Glomerular visceral epithelial cell (primary cell): ENCODE measurements around the gene EVL.
A peak's percentile ranks its signal among the peaks of the same experiment; 100 is the strongest.
"Not testable (repeated sequence)": the region's sequence is repeated elsewhere in the genome, so short reads cannot be mapped to it uniquely, and the experiment has no call there.

Source experiments
- DNase-seq: peaks from one replicate; pipeline ENCODE4 v3.0.0-alpha.2; 2016; ENCODE audit errors: extremely low spot score

EVL gene

GRCh38 chr14:100065111-100065871 lies at the start of gene EVL:
Gene EVL (plus strand): TSS chr14:100065422. CDS start chr14:100065501, 79 bp downstream.
- no peak for DNase-seq

GRCh38 chr14:100017553-100017952 lies 47.7 kb upstream of the EVL start:
- no peak for DNase-seq

- no peak for DNase-seq
These were observed 47.2 kb upstream of the EVL start for GRCh38 chr14:100018054-100018453.

GRCh38 chr14:100018482-100018881 lies 46.7 kb upstream of the EVL start:
- no peak for DNase-seq

GRCh38 chr14:100019156-100019744 lies 46.0 kb upstream of the EVL start:
- no peak for DNase-seq

GRCh38 chr14:100020629-100021028 lies 44.6 kb upstream of the EVL start:
- no peak for DNase-seq

GRCh38 chr14:100022772-100023451 lies 42.3 kb upstream of the EVL start:
- peak; percentile 71 for DNase-seq

GRCh38 chr14:100025111-100025510 lies 40.1 kb upstream of the EVL start:
- peak; percentile 40 for DNase-seq

- no peak for DNase-seq
These were observed 37.3 kb upstream of the EVL start for GRCh38 chr14:100027771-100028490.

GRCh38 chr14:100028990-100029677 lies 36.1 kb upstream of the EVL start:
- DNase-seq, result no peak

- not testable (repeated sequence) for DNase-seq
These were observed 35.2 kb upstream of the EVL start for GRCh38 chr14:100030006-100030405.

- DNase-seq, result peak; percentile 57
These were observed 34.6 kb upstream of the EVL start for GRCh38 chr14:100030452-100031153.

- peak; percentile 95 for DNase-seq
These were observed 33.5 kb upstream of the EVL start for GRCh38 chr14:100031506-100032281.

GRCh38 chr14:100032738-100033137 lies 32.5 kb upstream of the EVL start:
- DNase-seq, result no peak

GRCh38 chr14:100033347-100034075 lies 31.7 kb upstream of the EVL start:
- DNase-seq, result no peak

- no peak for DNase-seq
These were observed 30.8 kb upstream of the EVL start for GRCh38 chr14:100034468-100034867.

GRCh38 chr14:100034961-100035500 lies 30.2 kb upstream of the EVL start:
- DNase-seq, result no peak

- DNase-seq, result no peak
These were observed 29.5 kb upstream of the EVL start for GRCh38 chr14:100035700-100036099.

- DNase-seq, result no peak
These were observed 27.9 kb upstream of the EVL start for GRCh38 chr14:100037353-100037752.
